ENCODE data around the gene CHL1.
A peak's percentile ranks its signal among the peaks of the same experiment; 100 is the strongest.

Gene CHL1

DNA sequence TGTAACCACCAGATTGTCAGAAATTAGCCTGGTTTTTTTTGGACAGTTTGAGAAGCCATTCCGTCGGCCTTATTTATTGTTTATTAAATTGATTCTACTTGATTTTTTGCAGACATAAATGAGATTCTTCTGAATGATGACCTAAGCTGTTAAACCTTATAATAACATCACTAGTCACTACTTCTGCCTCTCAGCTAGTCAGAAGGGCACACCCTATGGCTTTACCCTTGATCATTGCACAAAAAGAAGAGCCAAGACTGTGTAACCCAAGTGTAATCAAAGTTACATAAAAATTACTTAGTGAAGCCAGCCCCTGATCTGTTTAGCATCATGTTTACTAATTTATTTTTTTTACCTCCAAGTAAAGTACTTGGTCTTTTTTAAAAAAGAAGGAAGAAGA is 64.3 kb downstream of the CHL1 start:
- TF ChIP-seq, protein P1, sequence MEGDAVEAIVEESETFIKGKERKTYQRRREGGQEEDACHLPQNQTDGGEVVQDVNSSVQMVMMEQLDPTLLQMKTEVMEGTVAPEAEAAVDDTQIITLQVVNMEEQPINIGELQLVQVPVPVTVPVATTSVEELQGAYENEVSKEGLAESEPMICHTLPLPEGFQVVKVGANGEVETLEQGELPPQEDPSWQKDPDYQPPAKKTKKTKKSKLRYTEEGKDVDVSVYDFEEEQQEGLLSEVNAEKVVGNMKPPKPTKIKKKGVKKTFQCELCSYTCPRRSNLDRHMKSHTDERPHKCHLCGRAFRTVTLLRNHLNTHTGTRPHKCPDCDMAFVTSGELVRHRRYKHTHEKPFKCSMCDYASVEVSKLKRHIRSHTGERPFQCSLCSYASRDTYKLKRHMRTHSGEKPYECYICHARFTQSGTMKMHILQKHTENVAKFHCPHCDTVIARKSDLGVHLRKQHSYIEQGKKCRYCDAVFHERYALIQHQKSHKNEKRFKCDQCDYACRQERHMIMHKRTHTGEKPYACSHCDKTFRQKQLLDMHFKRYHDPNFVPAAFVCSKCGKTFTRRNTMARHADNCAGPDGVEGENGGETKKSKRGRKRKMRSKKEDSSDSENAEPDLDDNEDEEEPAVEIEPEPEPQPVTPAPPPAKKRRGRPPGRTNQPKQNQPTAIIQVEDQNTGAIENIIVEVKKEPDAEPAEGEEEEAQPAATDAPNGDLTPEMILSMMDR (conservative IDR thresholded peaks at IDR 0.05; ENCODE audit: low read depth, low read length) = no peak
- no peak for DNase-seq (ENCODE audit: low read depth)
- H3K4me3 ChIP-seq (ENCODE audit: low read depth, low read length) = no peak overlapping the region

DNA sequence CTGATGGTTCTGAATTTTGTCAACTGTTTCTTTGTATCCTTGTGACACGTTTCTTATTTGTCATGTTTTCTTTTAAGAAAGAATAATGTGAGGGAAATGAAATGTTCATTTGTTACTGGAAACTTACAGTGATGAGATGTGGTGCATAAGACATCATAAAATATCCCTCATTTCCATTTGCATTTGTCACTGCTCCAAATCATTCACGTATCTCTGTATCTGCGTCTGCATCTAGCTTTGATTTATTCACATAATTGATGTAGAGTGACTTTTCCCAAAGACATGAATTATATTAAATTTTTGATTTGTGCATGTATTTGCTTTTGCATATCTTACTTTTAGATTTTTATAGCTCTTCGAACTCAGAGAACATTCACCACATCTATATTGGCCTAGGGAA is 66.8 kb downstream of the CHL1 start:
- TF ChIP-seq, protein P1 (conservative IDR thresholded peaks at IDR 0.05; ENCODE audit: low read depth, low read length) = no peak
- H3K4me3 ChIP-seq (ENCODE audit: low read depth, low read length) = no peak overlapping the region
- DNase-seq (ENCODE audit: low read depth) = no peak

DNA sequence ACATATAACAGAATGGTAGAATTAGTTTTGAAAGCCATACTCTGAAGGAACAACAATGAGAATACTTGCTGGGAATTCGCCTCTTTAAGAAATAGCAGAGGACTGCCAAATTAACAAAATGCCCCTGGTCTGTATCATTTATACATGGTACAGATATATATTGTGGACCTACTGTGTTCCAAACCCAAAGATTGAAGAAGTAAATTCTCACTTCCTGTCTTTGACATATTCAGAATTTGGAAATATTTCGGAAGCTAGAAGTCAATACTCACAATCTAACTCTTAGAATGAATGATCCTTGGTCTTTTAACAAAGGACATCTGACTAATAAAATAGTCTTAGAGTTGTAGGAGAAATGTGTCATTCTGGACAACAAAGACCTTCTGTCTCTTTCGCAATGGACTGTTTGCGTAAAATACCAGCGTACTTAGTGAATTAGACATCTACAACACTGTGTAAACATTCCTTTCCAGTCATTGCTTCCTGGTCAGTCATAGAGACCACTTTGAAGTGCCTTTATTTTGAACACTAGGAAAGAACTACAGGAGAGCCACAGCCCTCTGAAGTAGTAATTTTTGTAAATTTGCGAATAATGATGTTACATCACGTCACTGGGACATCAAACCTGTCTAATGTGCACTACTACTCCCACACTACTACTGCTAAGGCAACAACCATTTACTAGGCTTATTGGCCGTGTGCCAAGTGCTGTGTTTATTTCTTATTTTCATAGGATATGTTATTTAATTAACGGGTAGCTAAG is 68.0 kb downstream of the CHL1 start:
- TF ChIP-seq, protein P1 (conservative IDR thresholded peaks at IDR 0.05; ENCODE audit: low read depth, low read length) = no peak
- DNase-seq (ENCODE audit: low read depth) = peak; percentile 9
- no peak overlapping the region for H3K4me3 ChIP-seq (ENCODE audit: low read depth, low read length)

DNA sequence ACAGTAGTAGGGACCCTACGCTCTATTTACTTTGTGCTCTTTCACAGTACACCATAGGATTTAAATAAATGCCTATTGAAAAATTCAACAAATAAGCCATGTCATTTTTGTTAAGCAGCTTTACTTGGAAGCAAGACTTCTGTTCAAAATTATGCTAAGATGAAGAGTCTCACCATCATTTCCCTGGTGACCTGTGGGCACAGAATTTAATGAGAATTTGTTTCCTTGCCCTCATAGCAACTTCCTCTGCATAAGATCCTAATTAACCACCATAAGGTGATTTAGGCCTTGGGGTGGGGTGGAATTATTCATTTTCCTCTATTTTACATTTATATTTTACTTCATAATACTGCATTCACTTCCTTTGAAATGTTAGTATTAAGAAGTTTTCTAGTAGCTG is 70.5 kb downstream of the CHL1 start:
- TF ChIP-seq, protein P1 (conservative IDR thresholded peaks at IDR 0.05; ENCODE audit: low read depth, low read length) = no peak
- H3K4me3 ChIP-seq (ENCODE audit: low read depth, low read length) = no peak overlapping the region
- no peak for DNase-seq (ENCODE audit: low read depth)

DNA sequence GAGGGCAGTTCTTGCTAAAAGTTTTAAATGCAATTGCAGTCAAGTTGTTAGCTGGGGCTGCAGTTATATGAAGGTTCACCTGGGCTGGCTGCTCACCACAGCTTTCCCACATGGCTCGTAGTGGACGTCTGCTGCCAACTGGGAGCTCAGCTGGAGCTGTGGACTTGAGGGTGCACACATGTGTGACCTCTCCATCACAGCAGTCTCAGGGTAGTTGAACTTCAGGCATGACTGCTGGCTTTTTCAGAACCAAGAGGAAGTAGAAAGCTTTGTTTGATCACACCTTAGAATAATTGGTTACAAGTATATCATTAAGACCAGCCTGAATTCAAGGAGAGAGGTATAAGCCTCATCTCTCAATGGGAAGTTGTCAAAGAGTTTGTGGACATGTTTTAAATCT is 74.1 kb downstream of the CHL1 start:
- no peak for DNase-seq (ENCODE audit: low read depth)
- H3K4me3 ChIP-seq (ENCODE audit: low read depth, low read length) = no peak overlapping the region
- TF ChIP-seq, protein P1 (conservative IDR thresholded peaks at IDR 0.05; ENCODE audit: low read depth, low read length) = no peak

DNA sequence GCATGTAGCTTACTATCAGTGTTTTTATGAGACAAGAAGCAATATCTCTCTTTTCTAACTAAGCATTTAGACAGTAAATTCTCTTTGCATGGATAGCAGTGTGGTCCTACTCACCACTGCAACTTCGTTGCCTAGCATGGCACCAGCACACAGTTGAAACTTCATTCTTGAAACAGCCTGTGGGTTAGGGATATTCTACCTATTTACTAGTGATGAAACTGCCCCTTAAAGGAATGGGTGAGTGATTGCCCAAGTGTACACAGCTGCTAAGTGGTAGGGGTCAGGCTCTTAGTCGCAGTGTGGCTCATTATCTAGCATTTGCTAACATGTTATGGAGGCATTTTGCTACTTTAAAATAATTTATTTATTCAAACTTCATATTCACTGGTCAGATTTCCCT is 78.4 kb downstream of the CHL1 start:
- TF ChIP-seq, protein P1 (conservative IDR thresholded peaks at IDR 0.05; ENCODE audit: low read depth, low read length) = no peak
- H3K4me3 ChIP-seq (ENCODE audit: low read depth, low read length) = no peak overlapping the region
- no peak for DNase-seq (ENCODE audit: low read depth)

DNA sequence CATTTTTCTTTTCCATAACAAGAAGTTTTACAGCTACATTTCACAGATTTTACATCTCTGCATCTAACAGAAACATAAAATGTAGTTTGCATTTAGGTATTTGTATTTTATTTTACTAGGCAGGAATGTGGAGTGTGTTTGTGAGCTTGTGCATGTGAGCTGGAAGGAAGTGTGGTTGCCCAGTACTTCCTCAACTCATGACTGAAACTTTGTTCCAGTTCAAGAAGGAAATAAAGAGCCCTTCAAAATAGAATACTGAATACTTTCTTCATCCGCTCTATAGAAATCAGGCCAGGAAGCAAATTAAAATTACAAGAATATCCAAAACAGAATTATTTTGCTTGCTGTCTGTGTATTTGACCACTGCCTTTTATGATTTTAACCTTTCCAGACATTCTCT is 81.3 kb downstream of the CHL1 start:
- DNase-seq (ENCODE audit: low read depth) = no peak
- H3K4me3 ChIP-seq (ENCODE audit: low read depth, low read length) = no peak overlapping the region
- TF ChIP-seq, protein P1 (conservative IDR thresholded peaks at IDR 0.05; ENCODE audit: low read depth, low read length) = no peak

All from choroid plexus epithelial cell (primary cell).